SK-N-MC (cell line): ENCODE measurements around the gene ITIH4.

Experiments used
- EZH2 ChIP-seq: fragments of 200-600 bp; sonication (generic); IDR thresholded peaks from one replicate; pipeline ENCODE4 v1.6.1; 2017; ENCODE audit warnings: antibody characterized with exemption
- POLR2AphosphoS5 ChIP-seq: IDR thresholded peaks from 2 replicates; pipeline ENCODE4 v1.6.1; 2012; ENCODE audit warnings: mild to moderate bottlenecking, low read depth, low read length, borderline replicate concordance

- TF ChIP-seq POLR2AphosphoS5 (no peak), EZH2 (no peak)
Measured at GRCh38 chr3:52874160-52874701, 43.8 kb upstream of the ITIH4 start.
